COLO829 (cell line): ENCODE data around the gene MAP1LC3A.
"Not testable (repeated sequence)": the region's sequence is repeated elsewhere in the genome, so short reads cannot be mapped to it uniquely, and the experiment has no call there.

Source experiments
- DNase-seq: peaks from one replicate; pipeline ENCODE4 v3.0.0; 2012; ENCODE audit warnings: low spot score

The MAP1LC3A gene

DNA sequence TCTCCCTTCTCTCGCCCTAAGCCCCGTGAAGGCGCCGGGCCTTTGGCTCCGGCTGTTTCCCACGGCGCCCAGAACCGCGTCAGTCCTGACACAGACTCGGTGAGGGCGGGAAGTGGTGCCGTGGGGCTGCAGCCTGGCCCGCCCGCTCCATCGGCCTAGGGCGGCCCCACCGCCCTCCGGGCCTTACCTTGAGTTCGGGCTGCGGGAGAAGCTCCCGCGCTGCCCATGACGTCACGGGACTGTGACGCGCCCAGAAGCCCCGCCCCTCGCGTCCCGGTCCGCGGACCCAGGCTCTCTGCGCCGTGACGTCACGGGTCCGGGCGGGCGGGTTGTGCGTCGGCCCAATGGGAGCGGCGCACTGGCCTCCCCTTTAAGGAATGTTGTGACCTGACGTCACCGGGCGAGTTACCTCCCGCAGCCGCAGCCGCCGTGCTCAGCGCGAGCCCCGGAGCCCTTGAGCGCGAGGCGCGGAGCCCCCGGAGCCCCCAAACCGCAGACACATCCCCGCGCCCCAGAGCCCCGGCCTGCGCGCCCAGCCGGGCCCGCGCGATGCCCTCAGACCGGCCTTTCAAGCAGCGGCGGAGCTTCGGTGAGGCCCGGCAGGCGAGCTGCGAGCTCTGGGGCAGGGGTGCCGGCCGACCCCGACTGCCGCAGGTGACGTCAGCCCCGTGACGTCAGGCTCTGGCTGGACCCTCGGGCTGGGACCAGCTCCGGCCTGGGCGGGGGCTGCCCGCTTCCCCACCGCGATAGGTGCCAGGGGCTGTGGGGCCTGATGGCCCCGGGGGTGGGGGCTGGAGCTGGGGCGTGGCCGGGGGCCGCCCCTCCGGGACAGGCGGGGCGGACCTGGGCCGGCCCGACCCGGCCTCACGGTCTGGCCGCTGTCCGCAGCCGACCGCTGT lies at the start of gene MAP1LC3A:
Gene MAP1LC3A (plus strand): TSS at position 399 of the 899 bp plus-strand sequence. CDS start 151 bp downstream, at position 550.
- DNase-seq: peak; percentile 92

GRCh38 chr20:34510575-34510974 lies 47.9 kb upstream of the MAP1LC3A start:
- DNase-seq: no peak

DNA sequence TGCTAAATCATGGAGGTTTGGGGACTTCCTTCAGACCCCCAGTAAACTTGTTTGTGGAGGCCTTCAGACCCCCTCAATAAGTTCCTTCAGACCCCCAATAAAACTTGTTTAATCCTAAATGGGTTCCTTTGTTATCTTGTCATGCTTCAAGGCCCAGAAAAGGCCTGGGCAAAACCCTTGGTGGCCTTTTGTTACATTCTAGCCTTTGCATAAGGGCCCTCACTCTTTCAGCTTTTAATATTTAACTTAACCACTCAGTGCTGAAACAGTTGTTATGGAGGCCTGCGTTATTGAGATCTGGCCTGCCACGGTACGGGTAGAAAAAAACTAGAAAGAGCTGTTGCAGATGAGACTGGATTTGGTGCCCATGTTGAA lies 46.6 kb upstream of the MAP1LC3A start:
- no peak for DNase-seq

GRCh38 chr20:34512266-34512954 lies 46.1 kb upstream of the MAP1LC3A start:
- DNase-seq: no peak

DNA sequence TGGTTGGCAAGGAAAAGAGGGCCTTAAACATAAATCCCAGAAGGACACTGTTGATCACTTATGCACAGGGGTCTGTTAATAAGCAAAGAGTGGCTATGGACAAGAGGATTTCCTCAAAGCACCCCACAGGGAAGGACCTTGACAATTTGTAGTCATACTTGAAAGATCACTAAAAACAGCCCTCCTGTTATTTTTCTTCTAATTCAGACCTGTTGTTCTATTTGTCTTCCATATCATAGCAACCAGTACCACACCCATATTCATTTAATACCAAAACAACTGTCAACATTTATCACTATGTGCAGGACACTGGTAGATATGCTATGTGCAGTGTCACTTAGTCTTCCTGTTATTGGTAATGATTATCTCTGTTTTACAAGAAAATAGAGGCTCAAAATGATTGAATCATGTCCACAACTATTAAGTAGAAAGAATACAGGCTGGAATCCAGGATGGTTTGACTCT lies 45.5 kb upstream of the MAP1LC3A start:
- no peak for DNase-seq

DNA sequence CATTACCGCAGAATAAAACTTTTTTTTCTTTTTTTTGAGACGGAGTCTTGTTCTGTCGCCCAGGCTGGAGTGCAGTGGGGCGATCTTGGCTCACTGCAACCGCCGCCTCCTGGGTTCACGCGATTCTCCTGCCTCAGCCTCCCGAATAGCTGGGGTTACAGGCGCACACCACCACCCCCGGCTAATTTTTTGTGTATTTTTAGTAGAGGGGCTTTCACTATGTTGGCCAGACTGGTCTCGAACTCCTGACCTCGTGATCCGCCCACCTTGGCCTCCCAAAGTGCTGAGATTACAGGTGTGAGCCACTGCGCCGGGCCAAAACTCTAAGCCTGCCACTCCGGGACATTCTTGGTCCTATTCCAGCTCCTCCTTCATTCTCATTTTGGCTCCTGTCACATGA lies 44.5 kb upstream of the MAP1LC3A start:
- not testable (repeated sequence) for DNase-seq

- no peak for DNase-seq
Observed at GRCh38 chr20:34514897-34515483, 43.5 kb upstream of the MAP1LC3A start.

DNA sequence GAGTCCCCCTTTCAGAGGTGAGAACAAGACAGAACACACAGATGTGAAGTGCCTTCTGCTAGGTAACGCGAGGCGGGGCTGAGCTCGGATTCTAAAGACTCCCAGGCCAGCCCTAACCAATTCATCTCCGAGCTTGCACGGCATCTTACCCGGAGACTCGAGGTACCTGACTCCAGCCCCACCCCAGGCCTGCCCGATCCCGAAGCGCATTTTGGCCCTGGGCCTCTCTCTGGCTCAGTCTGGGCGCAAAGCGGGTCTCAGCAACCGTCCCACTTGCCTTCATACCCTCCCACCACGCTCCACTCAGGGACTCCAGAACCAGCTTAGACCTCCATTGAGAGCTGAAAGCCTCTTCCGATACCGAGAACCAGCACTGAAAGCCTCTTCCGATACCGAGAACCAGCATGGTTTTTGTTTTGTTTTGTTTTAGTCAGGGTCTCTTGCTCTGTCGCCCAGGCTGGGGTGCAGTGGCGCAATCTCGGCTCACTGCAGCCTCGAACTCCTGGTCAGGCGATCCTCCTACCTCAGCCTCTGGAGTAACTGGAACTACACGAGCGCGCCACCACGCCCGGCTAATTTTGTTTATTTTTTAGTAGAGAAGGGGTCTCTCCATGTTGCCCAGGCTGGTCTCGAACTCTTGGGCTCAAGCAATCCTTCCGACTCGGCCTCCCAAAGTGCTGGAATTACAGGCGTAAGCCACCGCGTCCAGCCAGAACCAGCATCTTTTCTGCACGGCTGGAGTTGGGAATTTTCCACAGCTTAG lies 42.9 kb upstream of the MAP1LC3A start:
- no peak for DNase-seq

DNA sequence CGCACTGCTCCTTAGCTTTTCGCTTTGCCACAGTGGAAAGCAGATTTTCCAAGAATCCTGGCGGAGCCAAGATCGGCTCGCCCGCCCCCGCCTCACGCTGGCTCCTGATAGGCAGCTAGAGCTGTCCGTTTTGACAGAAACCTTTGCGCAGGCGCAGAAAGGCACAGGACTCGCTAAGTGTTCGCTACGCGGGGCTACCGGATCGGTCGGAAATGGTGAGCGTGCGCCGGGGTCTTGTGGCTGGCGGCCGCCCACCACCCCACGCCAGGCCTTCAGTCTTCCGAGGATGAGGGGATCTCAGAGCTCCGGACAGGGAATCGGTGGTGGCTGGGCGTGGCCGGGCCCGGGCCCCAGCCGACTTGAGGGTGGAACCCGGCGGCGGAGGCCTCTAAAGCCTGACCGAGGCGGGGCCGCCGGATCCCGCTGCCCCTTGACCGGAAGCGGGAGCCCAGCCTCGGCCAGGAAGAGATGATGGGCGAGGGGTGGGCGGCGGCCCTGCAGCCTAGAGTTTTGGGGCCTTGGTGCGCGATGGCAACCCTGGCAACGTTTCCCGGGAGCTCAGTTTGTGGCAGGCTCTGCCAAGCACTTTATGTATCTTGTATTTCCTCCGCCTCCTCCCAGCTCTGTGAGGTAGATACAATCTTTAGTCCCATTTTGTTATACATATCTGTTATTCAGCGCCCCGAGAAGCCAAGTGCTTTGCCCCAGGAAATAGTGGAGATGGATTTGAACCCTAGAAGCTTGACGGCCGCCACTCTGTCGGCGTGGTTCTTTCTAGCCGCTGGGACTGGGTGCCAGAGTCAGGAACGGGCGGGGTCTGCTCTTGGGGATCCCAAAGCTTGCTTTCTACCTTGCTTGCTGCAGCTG lies 42.0 kb upstream of the MAP1LC3A start, which contains the start of gene DYNLRB1:
Gene DYNLRB1 (plus strand): TSS at position 176 of the 867 bp plus-strand sequence. CDS start 37 bp downstream, at position 213.
- DNase-seq: peak; percentile 96

- no peak for DNase-seq
Observed at GRCh38 chr20:34517114-34517505, 41.4 kb upstream of the MAP1LC3A start.

DNA sequence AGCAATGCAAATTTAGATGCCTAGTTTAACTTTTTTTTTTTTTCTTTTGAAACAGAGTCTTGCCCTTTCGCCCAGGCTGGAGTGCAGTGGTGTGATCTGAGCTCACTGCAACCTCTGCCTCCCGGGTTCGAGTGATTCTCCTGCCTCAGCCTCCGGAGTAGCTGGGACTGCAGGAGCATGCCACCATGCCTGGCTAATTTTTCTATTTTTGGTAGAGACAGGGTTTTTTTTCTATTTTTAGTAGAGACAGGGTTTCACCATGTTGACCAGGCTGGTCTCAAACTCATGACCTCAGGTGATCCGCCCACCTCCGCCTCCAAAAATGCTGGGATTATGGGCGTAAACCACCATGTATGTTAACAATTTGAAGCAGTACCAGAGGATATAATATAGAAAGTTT lies 39.7 kb upstream of the MAP1LC3A start:
- DNase-seq: not testable (repeated sequence)

GRCh38 chr20:34519841-34520240 lies 38.7 kb upstream of the MAP1LC3A start:
- not testable (repeated sequence) for DNase-seq

- no peak for DNase-seq
Observed at GRCh38 chr20:34522969-34523871, 35.3 kb upstream of the MAP1LC3A start.

- no peak for DNase-seq
Observed at GRCh38 chr20:34524426-34524825, 34.1 kb upstream of the MAP1LC3A start.

DNA sequence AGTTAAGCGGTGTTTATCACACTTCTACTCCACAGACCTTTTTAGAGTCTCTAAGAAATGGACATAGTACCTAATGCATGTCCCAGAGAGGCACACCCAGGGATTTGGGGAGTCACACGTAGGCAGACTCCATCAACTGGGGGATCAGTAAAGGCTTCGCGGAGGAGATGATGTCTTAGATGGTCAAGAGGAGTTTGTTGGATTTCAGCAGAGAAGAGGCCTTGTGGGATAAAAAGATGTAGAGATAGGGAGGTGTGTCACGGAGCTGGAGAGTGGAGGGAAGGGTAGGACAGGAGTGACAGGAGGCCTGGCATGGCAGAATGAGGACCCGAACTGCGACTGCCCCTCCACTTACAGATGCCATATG lies 33.2 kb upstream of the MAP1LC3A start:
- DNase-seq: no peak

- DNase-seq: peak; percentile 94
Observed at GRCh38 chr20:34525709-34526416, 32.7 kb upstream of the MAP1LC3A start.

GRCh38 chr20:34526466-34526865 lies 32.1 kb upstream of the MAP1LC3A start:
- no peak for DNase-seq

GRCh38 chr20:34527016-34527415 lies 31.5 kb upstream of the MAP1LC3A start:
- no peak for DNase-seq

GRCh38 chr20:34528921-34529297 lies 29.6 kb upstream of the MAP1LC3A start:
- no peak for DNase-seq
